ENCODE results near the gene CNTNAP2.

The CNTNAP2 gene

GRCh38 chr7:146393346-146393745, 276.7 kb downstream of the CNTNAP2 start:
- Histone ChIP-seq H3K9me3 (ENCODE audit: low read depth, low read length) (no peaks in the 10 kb centered on the region), H3K27ac (no peak overlapping the region), H3K4me3 (no peak overlapping the region), H3K9ac (ENCODE audit: insufficient read length) (no peak overlapping the region), H3K36me3 (ENCODE audit: insufficient read depth, low read length) (no peaks in the 10 kb centered on the region)
- DNase-seq (ENCODE audit: low read depth, low spot score), result no peak
- no peak for TF ChIP-seq FOXP2 (optimal IDR thresholded peaks at IDR 0.05; ENCODE audit: control extremely low read depth, extremely low read length, insufficient read depth)
- no peak for TF ChIP-seq POLR2AphosphoS5 (IDR thresholded peaks at IDR 0.05; ENCODE audit: borderline replicate concordance, low read depth, low read length)
- TF ChIP-seq EZH2 (IDR thresholded peaks at IDR 0.05), result no peak

GRCh38 chr7:146397141-146397540, 280.5 kb downstream of the CNTNAP2 start:
- H3K36me3 ChIP-seq (ENCODE audit: insufficient read depth, low read length), result no peaks in the 10 kb centered on the region
- H3K9me3 ChIP-seq (ENCODE audit: low read depth, low read length), result no peaks in the 10 kb centered on the region
- no peak for DNase-seq (ENCODE audit: low read depth, low spot score)
- H3K4me3 ChIP-seq, result no peak overlapping the region
- TF ChIP-seq EZH2 (IDR thresholded peaks at IDR 0.05) (no peak), FOXP2 (optimal IDR thresholded peaks at IDR 0.05; ENCODE audit: control extremely low read depth, extremely low read length, insufficient read depth) (no peak), POLR2AphosphoS5 (IDR thresholded peaks at IDR 0.05; ENCODE audit: borderline replicate concordance, low read depth, low read length) (no peak)
- H3K27ac ChIP-seq, result no peak overlapping the region
- H3K9ac ChIP-seq (ENCODE audit: insufficient read length), result no peak overlapping the region

GRCh38 chr7:146401939-146402338, 285.3 kb downstream of the CNTNAP2 start:
- DNase-seq (ENCODE audit: low read depth, low spot score), result no peak
- Histone ChIP-seq H3K9ac (ENCODE audit: insufficient read length) (no peak overlapping the region), H3K27ac (peak overlapping the region; percentile 78), H3K36me3 (ENCODE audit: insufficient read depth, low read length) (no peaks in the 10 kb centered on the region), H3K9me3 (ENCODE audit: low read depth, low read length) (no peaks in the 10 kb centered on the region), H3K4me3 (peak overlapping the region; percentile 48)
- no peak for TF ChIP-seq POLR2AphosphoS5 (IDR thresholded peaks at IDR 0.05; ENCODE audit: borderline replicate concordance, low read depth, low read length)
- no peak for TF ChIP-seq EZH2 (IDR thresholded peaks at IDR 0.05)
- TF ChIP-seq FOXP2 (optimal IDR thresholded peaks at IDR 0.05; ENCODE audit: control extremely low read depth, extremely low read length, insufficient read depth), result no peak

GRCh38 chr7:146405737-146406136, 289.1 kb downstream of the CNTNAP2 start:
- Histone ChIP-seq H3K4me3 (no peak overlapping the region), H3K36me3 (ENCODE audit: insufficient read depth, low read length) (no peaks in the 10 kb centered on the region), H3K9me3 (ENCODE audit: low read depth, low read length) (no peaks in the 10 kb centered on the region), H3K9ac (ENCODE audit: insufficient read length) (no peak overlapping the region), H3K27ac (no peak overlapping the region)
- no peak for TF ChIP-seq FOXP2 (optimal IDR thresholded peaks at IDR 0.05; ENCODE audit: control extremely low read depth, extremely low read length, insufficient read depth)
- no peak for TF ChIP-seq EZH2 (IDR thresholded peaks at IDR 0.05)
- TF ChIP-seq POLR2AphosphoS5 (IDR thresholded peaks at IDR 0.05; ENCODE audit: borderline replicate concordance, low read depth, low read length), result no peak
- DNase-seq (ENCODE audit: low read depth, low spot score), result no peak

GRCh38 chr7:146411975-146412374, 295.4 kb downstream of the CNTNAP2 start:
- Histone ChIP-seq H3K9ac (ENCODE audit: insufficient read length) (peak overlapping the region; percentile 21), H3K9me3 (ENCODE audit: low read depth, low read length) (no peaks in the 10 kb centered on the region), H3K4me3 (no peak overlapping the region), H3K27ac (0 out of 2 replicates have a peak overlapping the region, but pooled peaks have one; percentile 42), H3K36me3 (ENCODE audit: insufficient read depth, low read length) (no peaks in the 10 kb centered on the region)
- TF ChIP-seq EZH2 (IDR thresholded peaks at IDR 0.05), result no peak
- TF ChIP-seq POLR2AphosphoS5 (IDR thresholded peaks at IDR 0.05; ENCODE audit: borderline replicate concordance, low read depth, low read length), result no peak
- no peak for TF ChIP-seq FOXP2 (optimal IDR thresholded peaks at IDR 0.05; ENCODE audit: control extremely low read depth, extremely low read length, insufficient read depth)
- DNase-seq (ENCODE audit: low read depth, low spot score), result no peak

GRCh38 chr7:146412781-146413180, 296.2 kb downstream of the CNTNAP2 start:
- no peak for DNase-seq (ENCODE audit: low read depth, low spot score)
- Histone ChIP-seq H3K9ac (ENCODE audit: insufficient read length) (peak overlapping the region; percentile 21), H3K27ac (peak overlapping the region; percentile 42; the same call in 1 of the 2 replicates), H3K4me3 (peak overlapping the region; percentile 36; the same call in 1 of the 2 replicates), H3K36me3 (ENCODE audit: insufficient read depth, low read length) (no peaks in the 10 kb centered on the region), H3K9me3 (ENCODE audit: low read depth, low read length) (no peaks in the 10 kb centered on the region)
- TF ChIP-seq POLR2AphosphoS5 (IDR thresholded peaks at IDR 0.05; ENCODE audit: borderline replicate concordance, low read depth, low read length), result no peak
- no peak for TF ChIP-seq EZH2 (IDR thresholded peaks at IDR 0.05)
- TF ChIP-seq FOXP2 (optimal IDR thresholded peaks at IDR 0.05; ENCODE audit: control extremely low read depth, extremely low read length, insufficient read depth), result no peak

- Histone ChIP-seq H3K36me3 (ENCODE audit: insufficient read depth, low read length) (no peaks in the 10 kb centered on the region), H3K27ac (no peak overlapping the region), H3K9ac (ENCODE audit: insufficient read length) (no peak overlapping the region), H3K9me3 (ENCODE audit: low read depth, low read length) (no peaks in the 10 kb centered on the region), H3K4me3 (no peak overlapping the region)
- DNase-seq (ENCODE audit: low read depth, low spot score), result no peak
- no peak for TF ChIP-seq POLR2AphosphoS5 (IDR thresholded peaks at IDR 0.05; ENCODE audit: borderline replicate concordance, low read depth, low read length)
These were observed 297.8 kb downstream of the CNTNAP2 start for GRCh38 chr7:146414373-146414772.

- Histone ChIP-seq H3K27ac (no peak overlapping the region), H3K9me3 (ENCODE audit: low read depth, low read length) (no peaks in the 10 kb centered on the region), H3K9ac (ENCODE audit: insufficient read length) (no peak overlapping the region), H3K36me3 (ENCODE audit: insufficient read depth, low read length) (no peaks in the 10 kb centered on the region), H3K4me3 (no peak overlapping the region)
- no peak for DNase-seq (ENCODE audit: low read depth, low spot score)
- no peak for TF ChIP-seq FOXP2 (optimal IDR thresholded peaks at IDR 0.05; ENCODE audit: control extremely low read depth, extremely low read length, insufficient read depth)
- no peak for TF ChIP-seq POLR2AphosphoS5 (IDR thresholded peaks at IDR 0.05; ENCODE audit: borderline replicate concordance, low read depth, low read length)
- TF ChIP-seq EZH2 (IDR thresholded peaks at IDR 0.05), result no peak
These were observed 298.3 kb downstream of the CNTNAP2 start for GRCh38 chr7:146414937-146415336.

GRCh38 chr7:146417176-146417575, 300.6 kb downstream of the CNTNAP2 start:
- TF ChIP-seq FOXP2 (optimal IDR thresholded peaks at IDR 0.05; ENCODE audit: control extremely low read depth, extremely low read length, insufficient read depth) (no peak), POLR2AphosphoS5 (IDR thresholded peaks at IDR 0.05; ENCODE audit: borderline replicate concordance, low read depth, low read length) (no peak), EZH2 (IDR thresholded peaks at IDR 0.05) (no peak)
- Histone ChIP-seq H3K9ac (ENCODE audit: insufficient read length) (no peak overlapping the region), H3K27ac (no peak overlapping the region), H3K4me3 (no peak overlapping the region), H3K9me3 (ENCODE audit: low read depth, low read length) (no peaks in the 10 kb centered on the region), H3K36me3 (ENCODE audit: insufficient read depth, low read length) (no peaks in the 10 kb centered on the region)
- no peak for DNase-seq (ENCODE audit: low read depth, low spot score)
